ENCODE measurements around the gene WNT5B.

WNT5B gene

GRCh38 chr12:1608713-1609119 is 20.3 kb upstream of the WNT5B start:
- peaks cover 18% of the 10 kb centered on the region for H3K4me1 Mint-ChIP-seq (ENCODE audit: low read depth)
- DNase-seq = no peak
- no peak overlapping the region for H3K27ac Mint-ChIP-seq
- H3K4me3 Mint-ChIP-seq = no peak overlapping the region
- H3K27me3 Mint-ChIP-seq = peaks cover 4% of the 10 kb centered on the region
- H3K36me3 Mint-ChIP-seq (ENCODE audit: low read depth) = no peaks in the 10 kb centered on the region
- no peaks in the 10 kb centered on the region for H3K9me3 Mint-ChIP-seq

GRCh38 chr12:1610072-1610643 is 18.9 kb upstream of the WNT5B start:
- Mint-ChIP-seq H3K9me3 (no peaks in the 10 kb centered on the region), H3K27ac (no peak overlapping the region), H3K27me3 (peaks cover 4% of the 10 kb centered on the region), H3K4me1 (ENCODE audit: low read depth) (peaks cover 12% of the 10 kb centered on the region), H3K36me3 (ENCODE audit: low read depth) (no peaks in the 10 kb centered on the region), H3K4me3 (no peak overlapping the region)
- DNase-seq = no peak

- DNase-seq = no peak
- Mint-ChIP-seq H3K36me3 (ENCODE audit: low read depth) (no peaks in the 10 kb centered on the region), H3K27me3 (peaks cover 7% of the 10 kb centered on the region), H3K4me1 (ENCODE audit: low read depth) (peaks cover 8% of the 10 kb centered on the region), H3K27ac (no peak overlapping the region), H3K4me3 (no peak overlapping the region), H3K9me3 (no peaks in the 10 kb centered on the region)
These were observed 17.0 kb upstream of the WNT5B start for GRCh38 chr12:1611803-1612572.

DNA sequence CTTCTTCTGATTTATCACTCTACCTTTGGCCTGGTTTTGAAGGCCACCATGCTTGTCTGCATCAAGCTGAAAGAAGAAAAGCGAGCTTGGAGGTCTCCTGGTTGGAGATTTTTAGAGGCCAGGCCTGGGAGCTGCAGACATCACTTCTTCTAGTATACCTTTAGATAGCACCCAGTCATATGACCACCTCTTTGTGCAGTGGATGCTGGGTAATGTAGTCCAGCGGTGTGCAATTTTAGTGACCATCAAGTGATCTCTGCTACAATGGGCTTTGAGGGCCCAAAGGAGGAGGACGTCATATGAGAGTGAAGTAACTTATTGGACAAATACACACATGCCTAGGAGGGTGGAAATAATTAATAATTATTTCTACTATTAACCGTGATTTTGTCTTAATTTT is 15.2 kb upstream of the WNT5B start:
- H3K9me3 Mint-ChIP-seq = no peaks in the 10 kb centered on the region

GRCh38 chr12:1614360-1614759 is 14.7 kb upstream of the WNT5B start:
- H3K4me3 Mint-ChIP-seq = no peak overlapping the region
- DNase-seq = no peak
- H3K27ac Mint-ChIP-seq = no peak overlapping the region
- peaks cover 15% of the 10 kb centered on the region for H3K27me3 Mint-ChIP-seq
- H3K36me3 Mint-ChIP-seq (ENCODE audit: low read depth) = no peaks in the 10 kb centered on the region
- H3K4me1 Mint-ChIP-seq (ENCODE audit: low read depth) = peaks cover 10% of the 10 kb centered on the region
- no peaks in the 10 kb centered on the region for H3K9me3 Mint-ChIP-seq

More for the DNA sequence above, 15.2 kb upstream of the WNT5B start:
- DNase-seq = no peak
- H3K4me1 Mint-ChIP-seq (ENCODE audit: low read depth) = peaks cover 8% of the 10 kb centered on the region
- H3K27me3 Mint-ChIP-seq = peaks cover 15% of the 10 kb centered on the region
- H3K27ac Mint-ChIP-seq = no peak overlapping the region
- no peak overlapping the region for H3K4me3 Mint-ChIP-seq
- no peaks in the 10 kb centered on the region for H3K36me3 Mint-ChIP-seq (ENCODE audit: low read depth)

DNA sequence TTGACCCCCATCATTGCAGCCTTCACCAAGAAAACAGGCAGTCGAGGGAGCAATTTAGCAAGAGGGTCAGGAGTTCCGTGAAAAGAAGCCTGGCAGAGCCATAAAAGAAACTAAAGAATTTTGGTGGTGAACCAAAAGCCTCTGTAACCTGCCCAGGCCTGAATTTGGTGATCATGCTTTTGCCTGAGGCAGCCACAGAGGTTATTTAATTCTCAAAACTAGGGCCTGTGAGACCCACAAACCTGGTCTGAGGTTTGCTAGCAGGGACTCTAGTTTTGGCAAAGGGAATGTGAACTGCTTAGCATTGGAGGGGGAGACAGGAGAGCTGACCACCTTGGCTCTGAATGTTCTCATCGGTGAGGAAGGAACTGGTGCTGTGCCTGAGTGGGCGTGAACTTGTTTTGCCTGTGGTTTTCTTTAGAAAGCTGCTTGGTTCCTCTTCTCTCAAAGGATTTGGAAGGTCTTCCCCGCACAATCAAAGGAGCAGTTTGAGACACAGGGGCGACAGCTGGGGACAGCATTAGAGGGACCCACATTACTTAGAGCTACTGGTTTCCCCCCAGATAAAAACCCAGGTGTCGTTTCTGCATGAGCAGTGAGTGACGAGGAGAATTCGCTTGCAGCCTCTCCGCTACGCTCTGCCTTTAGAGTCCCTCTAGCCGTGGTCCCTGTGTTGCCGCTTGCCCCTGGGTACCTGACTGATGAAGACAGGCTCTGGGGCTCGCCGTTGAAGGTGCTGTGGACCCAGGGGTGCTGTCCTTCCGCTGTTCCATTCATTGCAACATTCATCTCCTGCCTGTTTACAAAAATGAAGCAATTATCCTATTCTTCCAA is 12.6 kb upstream of the WNT5B start:
- peaks cover 18% of the 10 kb centered on the region for H3K4me1 Mint-ChIP-seq (ENCODE audit: low read depth)
- H3K27ac Mint-ChIP-seq = no peak overlapping the region
- no peaks in the 10 kb centered on the region for H3K9me3 Mint-ChIP-seq
- no peak overlapping the region for H3K4me3 Mint-ChIP-seq
- DNase-seq = no peak
- no peaks in the 10 kb centered on the region for H3K36me3 Mint-ChIP-seq (ENCODE audit: low read depth)
- H3K27me3 Mint-ChIP-seq = peaks cover 18% of the 10 kb centered on the region

DNA sequence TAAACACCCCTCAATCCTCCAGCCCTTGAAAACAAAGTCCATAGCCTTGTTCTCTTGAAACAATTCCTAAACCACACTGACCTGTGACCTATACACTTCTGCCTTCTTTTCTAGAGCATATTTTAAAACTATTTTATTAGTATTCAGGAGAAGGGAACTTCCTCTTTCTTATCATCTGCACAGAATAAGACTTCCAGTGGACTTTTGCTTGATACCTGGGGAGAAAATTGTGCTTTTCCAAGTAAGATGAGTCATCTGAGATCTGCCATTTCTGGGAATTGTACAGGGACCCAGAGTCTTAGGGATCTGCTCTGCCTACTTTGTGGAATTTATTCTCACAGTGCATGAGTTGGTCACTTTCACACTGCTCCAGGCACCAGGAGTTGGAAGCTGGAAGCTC is 10.5 kb upstream of the WNT5B start:
- H3K27me3 Mint-ChIP-seq = peaks cover 18% of the 10 kb centered on the region
- no peaks in the 10 kb centered on the region for H3K36me3 Mint-ChIP-seq (ENCODE audit: low read depth)
- H3K4me1 Mint-ChIP-seq (ENCODE audit: low read depth) = peaks cover 18% of the 10 kb centered on the region
- DNase-seq = no peak
- H3K27ac Mint-ChIP-seq = no peak overlapping the region
- H3K9me3 Mint-ChIP-seq = no peaks in the 10 kb centered on the region
- H3K4me3 Mint-ChIP-seq = no peak overlapping the region

- Mint-ChIP-seq H3K4me1 (ENCODE audit: low read depth) (peaks cover 18% of the 10 kb centered on the region), H3K27ac (no peak overlapping the region), H3K36me3 (ENCODE audit: low read depth) (no peaks in the 10 kb centered on the region), H3K9me3 (no peaks in the 10 kb centered on the region), H3K27me3 (peaks cover 18% of the 10 kb centered on the region), H3K4me3 (no peak overlapping the region)
- no peak for DNase-seq
These were observed 9.9 kb upstream of the WNT5B start for GRCh38 chr12:1619159-1619558.

GRCh38 chr12:1619587-1619986 is 9.4 kb upstream of the WNT5B start:
- Mint-ChIP-seq H3K27ac (no peak overlapping the region), H3K4me3 (no peak overlapping the region), H3K36me3 (ENCODE audit: low read depth) (no peaks in the 10 kb centered on the region), H3K9me3 (no peaks in the 10 kb centered on the region), H3K27me3 (peaks cover 18% of the 10 kb centered on the region), H3K4me1 (ENCODE audit: low read depth) (peaks cover 18% of the 10 kb centered on the region)
- no peak for DNase-seq

DNA sequence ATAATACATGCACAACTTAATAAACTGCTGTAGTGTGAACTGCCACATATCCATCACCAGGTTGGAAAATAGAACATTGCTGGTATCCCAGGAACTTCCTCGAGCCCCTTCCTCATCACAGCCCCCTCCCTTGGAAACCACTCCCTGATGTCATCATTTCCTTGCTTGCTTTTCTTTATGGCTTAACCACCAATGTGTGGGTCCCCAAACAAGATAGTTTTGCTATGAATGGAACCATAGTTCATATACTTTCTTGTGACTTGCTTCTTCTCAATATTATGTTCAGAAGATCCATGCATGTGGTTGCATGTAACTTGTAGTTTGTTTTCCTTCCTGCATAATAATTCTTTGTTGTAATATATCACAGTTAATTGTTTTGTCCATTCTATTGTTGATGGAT is 8.9 kb upstream of the WNT5B start:
- no peak overlapping the region for H3K27ac Mint-ChIP-seq
- no peak for DNase-seq
- peaks cover 18% of the 10 kb centered on the region for H3K4me1 Mint-ChIP-seq (ENCODE audit: low read depth)
- H3K27me3 Mint-ChIP-seq = peaks cover 18% of the 10 kb centered on the region
- no peak overlapping the region for H3K4me3 Mint-ChIP-seq
- H3K9me3 Mint-ChIP-seq = no peaks in the 10 kb centered on the region
- no peaks in the 10 kb centered on the region for H3K36me3 Mint-ChIP-seq (ENCODE audit: low read depth)

GRCh38 chr12:1622406-1622805 is 6.6 kb upstream of the WNT5B start:
- Mint-ChIP-seq H3K27me3 (peaks cover 21% of the 10 kb centered on the region), H3K36me3 (ENCODE audit: low read depth) (no peaks in the 10 kb centered on the region), H3K4me1 (ENCODE audit: low read depth) (peaks cover 11% of the 10 kb centered on the region), H3K9me3 (no peaks in the 10 kb centered on the region), H3K27ac (no peak overlapping the region), H3K4me3 (no peak overlapping the region)
- no peak for DNase-seq

GRCh38 chr12:1629338-1630132 is 504 bp downstream of the WNT5B start:
- H3K27me3 Mint-ChIP-seq = peaks cover 74% of the 10 kb centered on the region
- H3K4me3 Mint-ChIP-seq = peak overlapping the region; percentile 54
- peaks cover 19% of the 10 kb centered on the region for H3K4me1 Mint-ChIP-seq (ENCODE audit: low read depth)
- H3K9me3 Mint-ChIP-seq = no peaks in the 10 kb centered on the region
- no peak for DNase-seq
- H3K27ac Mint-ChIP-seq = no peak overlapping the region
- H3K36me3 Mint-ChIP-seq (ENCODE audit: low read depth) = no peaks in the 10 kb centered on the region

DNA sequence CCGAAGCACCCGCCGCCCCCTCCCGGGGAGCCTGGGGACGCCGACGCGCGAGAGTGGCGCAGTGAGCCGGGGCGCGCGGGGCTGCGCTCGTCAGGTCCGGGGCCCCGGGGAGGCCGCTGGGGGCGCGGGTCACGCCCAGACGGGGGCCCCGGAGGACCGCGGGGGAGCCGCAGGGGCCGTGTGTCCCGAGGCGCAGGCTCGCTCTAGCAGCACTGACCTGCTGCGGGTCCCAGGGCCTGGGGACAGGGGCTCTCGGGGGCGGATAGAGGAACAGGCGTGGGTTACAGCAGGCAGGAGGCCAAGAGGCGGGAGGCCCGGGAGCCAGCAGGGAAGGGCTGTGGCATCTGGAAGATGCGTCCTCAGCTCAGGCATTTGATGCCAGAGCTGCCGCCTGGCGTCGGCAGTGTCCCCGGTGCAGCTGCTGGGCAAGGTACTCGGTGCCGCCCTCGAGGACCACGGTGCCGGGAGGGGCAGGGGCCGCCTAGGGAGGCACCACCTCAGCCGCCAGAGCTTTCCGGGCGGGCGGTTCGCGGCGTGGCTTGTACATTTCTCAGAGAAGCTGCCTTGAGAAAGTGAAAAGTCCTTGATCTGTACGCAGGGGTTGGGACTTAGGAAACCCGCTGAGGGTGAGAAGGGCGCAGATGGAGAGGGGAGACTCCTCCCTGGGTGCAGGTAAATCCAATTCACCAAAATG is 1.2 kb downstream of the WNT5B start:
- Mint-ChIP-seq H3K27me3 (peaks cover 81% of the 10 kb centered on the region), H3K36me3 (ENCODE audit: low read depth) (no peaks in the 10 kb centered on the region), H3K27ac (no peak overlapping the region), H3K4me1 (ENCODE audit: low read depth) (peaks cover 19% of the 10 kb centered on the region), H3K4me3 (peak overlapping the region; percentile 54), H3K9me3 (no peaks in the 10 kb centered on the region)
- peak; percentile 60 for DNase-seq

Measured in activated T-cell treated with anti-CD3 and anti-CD28 coated beads, Interleukin-2, amount 50 U/mL, for 24 hours (primary cell).